ENCODE measurements around the gene SCN5A.

SCN5A gene

GRCh38 chr3:38598791-38599190, 50.7 kb downstream of the SCN5A start:
- DNase-seq = no peak

DNA sequence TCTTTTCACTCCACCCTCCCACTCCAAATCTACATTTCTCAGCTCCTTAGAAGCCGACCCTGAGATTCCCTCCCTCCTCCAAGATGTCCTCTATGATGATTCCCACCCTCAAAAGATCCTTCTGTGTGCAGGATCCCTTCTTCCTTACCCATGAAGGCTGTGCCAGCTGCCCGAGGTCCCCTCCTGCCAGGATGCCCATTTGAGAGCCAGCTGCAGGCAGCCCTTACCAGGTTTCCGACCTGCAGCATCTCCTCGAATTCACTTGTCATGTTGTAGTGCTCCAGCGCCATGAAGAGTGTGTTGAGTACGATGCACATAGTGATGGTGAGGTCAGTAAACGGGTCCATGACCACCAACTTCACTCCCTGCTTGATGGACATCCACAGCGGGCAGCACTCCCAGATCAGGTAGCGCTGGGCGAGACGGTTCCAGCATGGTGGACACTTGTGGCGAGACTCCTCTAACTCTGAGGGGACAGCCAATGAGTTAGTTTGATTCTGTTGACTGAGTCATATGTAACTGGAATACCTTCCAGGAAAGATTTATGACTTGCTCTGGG, 51.9 kb downstream of the SCN5A start:
- DNase-seq = no peak

- no peak for DNase-seq
These were observed 54.1 kb downstream of the SCN5A start for GRCh38 chr3:38595393-38595792.

DNA sequence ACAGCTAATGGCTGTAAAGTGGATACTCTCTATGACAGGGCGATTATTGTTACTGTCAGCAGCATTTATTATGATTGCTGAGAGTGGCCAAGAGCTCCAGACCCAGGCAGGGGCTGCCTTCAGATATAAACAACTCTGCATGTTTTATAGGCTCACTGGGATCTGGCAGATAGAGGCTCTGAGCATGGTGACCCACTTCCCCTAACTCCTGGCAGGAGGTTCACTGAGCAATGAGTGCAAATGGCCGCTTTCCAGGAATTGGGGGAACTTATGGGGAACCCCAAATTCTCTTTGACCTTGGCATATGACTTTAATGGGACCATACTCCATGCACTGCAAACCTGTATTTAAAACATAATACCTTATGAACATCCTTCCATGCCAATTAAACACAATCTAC, 59.0 kb downstream of the SCN5A start:
- DNase-seq = no peak

DNA sequence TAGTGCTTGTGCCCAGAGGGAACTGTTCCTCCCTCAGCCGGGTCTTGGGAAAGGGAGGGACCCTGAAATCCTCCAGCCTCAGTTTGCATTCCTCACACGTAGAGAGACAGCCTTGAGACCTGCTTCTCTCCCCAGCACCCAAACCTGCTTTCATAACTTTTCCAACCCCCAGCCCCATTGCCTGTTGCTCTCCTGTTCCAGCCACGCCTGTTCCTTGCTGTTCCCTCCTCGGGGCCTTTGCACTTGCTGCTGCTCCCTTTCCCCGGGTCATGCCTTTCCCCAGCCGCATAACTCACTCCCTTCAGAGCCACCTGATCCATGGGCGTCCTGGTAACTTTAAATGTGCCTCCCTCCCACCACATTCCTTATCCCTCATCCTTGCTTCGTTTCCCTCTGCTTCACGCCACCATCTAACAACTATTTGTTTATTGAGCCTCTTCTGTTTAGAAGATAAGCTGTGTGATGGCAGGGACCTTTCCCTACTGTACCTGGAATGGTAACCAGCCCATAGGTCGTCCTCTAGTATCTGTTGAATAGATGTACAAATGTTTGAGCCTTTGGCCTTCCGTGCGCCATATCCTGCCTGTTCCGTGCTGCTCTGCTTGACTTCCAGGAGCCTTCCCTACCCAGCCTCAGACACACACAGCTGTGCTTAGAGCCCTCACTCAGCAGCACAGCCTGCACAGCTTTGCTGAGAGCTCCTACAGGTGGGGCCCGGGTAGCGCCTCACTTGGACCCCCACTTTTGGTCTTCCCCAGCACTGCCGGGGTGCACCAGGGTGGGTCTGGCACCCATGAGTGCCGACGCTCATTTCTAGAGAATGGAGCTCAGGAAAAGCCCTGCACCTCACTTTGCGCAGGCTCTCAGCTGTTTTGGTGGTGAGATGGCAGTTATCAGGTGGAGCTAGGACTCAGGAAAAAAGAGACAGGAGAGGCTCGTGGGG, 60.2 kb downstream of the SCN5A start:
- DNase-seq = no peak

DNA sequence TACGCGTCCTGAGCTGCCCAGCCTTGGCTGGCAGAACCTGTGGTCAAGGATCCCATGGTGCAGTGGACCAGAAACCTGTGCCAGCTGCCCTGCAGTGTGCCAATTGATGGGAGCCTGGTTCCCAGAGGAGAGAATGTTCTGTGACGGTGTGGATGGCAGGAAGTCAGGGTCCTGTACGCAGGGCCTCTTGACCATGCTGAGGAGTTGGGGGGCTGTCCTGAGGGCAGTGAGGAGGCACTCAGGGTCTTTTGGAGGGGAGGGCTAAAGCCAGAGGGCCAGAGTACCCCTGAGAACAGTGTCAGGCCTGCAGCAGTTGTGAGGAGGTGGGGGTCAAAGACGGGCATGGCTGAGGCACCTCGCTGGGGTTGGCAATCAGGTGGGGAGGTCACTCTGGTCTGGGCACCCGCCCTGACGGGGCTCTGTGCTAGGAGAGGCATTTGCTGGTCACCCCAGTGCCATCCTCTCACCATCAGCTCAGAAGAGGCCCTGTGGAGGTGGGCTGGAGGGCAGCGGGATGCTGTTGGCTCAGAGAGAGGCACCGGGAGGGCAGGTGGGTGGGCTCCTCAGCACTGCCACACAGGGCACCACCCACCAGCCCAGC, 61.0 kb downstream of the SCN5A start:
- DNase-seq = no peak

- DNase-seq = no peak
These were observed 61.8 kb downstream of the SCN5A start for GRCh38 chr3:38587548-38588131.

- DNase-seq = no peak
These were observed 62.7 kb downstream of the SCN5A start for GRCh38 chr3:38586546-38587520.

- DNase-seq = no peak
These were observed 63.6 kb downstream of the SCN5A start for GRCh38 chr3:38585791-38586420.

DNA sequence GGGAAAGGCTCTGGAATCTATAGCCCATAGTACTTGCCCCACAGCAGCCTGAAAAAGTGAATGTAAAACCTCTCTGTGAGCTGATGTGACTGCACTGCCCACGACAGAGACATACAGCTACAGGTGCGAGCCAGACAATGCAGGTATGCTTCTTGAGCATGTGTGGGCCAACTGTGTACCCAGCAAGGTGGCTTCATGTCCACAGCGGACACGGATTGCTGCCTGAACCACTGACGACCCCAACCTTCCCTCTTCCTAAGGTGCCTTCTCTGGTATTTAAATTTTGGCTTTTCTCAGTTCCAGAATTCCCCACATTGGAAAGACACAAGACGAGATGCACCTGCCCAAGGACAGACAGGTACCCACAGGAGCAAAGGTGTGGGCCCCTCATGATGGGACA, 65.8 kb downstream of the SCN5A start:
- no peak for DNase-seq

DNA sequence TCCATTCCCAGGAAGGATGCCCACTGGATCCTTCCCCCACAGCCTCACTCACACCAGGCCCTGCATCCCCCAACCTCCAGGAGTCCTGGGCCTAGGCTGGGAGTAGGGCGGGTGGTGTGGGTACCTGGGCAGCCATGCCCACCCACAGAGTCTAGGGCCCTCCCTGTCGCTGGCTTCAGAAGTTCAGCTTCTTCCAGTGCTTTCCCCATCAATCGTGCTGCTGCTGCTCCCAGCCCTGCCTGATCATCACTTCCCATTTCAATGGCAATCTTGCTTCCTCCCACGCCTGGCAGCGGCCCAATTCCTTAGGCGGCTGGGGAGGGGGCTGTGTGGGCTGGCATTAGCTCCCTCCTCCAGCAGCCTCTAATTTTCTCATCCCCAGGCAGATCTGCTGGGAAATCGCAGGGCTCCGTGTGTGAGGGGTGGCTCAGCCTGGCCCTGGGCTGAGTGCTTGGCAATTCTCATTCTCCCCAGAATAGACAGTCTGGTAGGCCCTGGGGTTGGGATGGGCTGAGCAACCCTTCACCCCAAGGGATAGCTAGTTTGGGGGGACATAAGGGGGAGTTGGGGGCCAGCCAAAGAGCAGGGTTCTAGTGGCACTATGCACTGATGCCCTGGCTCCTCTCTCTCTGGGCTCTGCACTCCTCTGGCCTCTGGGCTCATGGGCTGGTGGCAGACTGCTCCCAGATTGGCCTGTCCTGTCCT, 66.4 kb downstream of the SCN5A start:
- DNase-seq = no peak

DNA sequence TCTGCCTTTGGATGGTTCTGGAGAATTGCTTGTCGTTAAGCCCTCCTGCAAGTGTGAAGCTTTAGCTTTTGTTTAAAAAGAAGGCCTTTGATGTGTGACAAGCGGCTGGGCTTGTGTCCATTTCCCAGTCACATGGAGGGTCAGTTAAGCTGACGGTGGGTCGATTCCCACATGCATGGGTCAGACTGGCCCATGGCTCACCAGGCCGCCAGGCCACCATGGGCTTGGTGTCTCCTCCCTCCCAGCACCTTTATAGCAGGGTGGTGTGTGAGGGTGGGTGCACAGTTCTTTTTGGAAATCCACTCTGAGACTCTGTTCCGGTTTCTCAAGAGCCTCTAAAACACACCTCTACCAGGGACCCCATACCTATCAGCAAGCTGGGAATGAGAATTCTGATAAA, 67.2 kb downstream of the SCN5A start:
- DNase-seq = no peak

DNA sequence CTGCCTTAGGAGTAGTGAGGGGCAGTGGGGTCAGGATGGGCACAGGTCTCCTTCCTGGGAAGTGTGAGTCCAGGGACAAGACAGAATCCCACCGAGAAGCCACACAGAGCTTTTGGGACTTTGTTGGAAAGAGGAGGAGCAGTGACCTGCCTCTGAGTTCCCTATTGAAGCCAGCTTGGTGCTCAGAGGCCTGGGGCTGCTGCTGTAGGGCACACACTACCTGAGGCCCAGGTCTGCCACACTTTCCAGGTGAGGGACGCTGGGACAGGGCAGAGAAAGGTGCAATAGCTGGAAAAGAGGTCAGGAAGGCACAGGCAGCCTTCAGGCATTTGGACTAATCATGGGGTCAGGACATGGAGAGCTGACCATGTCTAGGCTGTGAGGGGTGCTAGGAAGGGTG, 67.7 kb downstream of the SCN5A start:
- no peak for DNase-seq

DNA sequence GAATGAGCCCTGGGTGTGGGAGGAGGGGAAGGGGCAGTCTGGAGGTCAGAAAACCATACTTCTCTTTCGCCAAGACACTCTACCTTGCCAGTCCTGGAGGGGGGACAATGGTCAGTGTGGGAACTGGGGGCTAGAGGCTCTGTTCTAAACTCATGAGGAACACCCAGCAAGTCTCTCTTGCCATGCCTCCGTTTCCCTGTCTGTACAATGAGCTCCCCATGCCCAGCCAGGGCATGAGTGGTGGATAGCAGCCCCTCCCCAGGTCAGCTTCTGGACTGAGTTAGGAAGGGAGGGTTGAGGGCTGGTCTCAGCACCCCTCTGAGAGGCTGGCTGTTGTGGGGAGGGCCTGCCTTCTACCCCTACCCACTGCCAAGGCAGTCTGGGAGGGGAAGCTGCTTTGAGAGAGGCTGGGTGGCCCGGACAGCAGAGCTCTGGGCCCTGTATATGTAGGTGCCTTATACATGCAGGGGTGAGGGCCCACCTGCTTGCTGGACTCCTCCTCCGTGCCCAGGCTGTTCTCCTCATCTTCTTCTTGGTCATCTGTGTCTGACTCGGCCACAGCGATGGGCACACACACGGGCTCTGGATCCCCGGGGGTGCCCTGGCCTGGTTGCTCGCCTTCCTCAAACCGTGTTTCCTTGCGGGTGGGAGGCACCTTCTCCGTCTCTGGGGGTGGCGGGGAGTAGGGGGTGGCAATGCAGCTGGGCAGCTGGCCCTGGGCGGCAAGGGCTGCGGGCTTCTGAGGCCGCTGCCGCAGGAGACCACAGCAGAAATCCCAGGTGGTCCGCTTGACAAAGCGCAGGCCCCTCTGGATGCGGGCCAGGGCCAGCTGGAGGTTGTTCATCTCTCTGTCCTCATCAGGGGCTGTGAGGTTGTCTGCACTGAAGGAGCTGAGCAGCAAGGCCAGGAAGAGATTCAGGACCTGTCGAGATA, 68.8 kb downstream of the SCN5A start:
- DNase-seq = no peak

DNA sequence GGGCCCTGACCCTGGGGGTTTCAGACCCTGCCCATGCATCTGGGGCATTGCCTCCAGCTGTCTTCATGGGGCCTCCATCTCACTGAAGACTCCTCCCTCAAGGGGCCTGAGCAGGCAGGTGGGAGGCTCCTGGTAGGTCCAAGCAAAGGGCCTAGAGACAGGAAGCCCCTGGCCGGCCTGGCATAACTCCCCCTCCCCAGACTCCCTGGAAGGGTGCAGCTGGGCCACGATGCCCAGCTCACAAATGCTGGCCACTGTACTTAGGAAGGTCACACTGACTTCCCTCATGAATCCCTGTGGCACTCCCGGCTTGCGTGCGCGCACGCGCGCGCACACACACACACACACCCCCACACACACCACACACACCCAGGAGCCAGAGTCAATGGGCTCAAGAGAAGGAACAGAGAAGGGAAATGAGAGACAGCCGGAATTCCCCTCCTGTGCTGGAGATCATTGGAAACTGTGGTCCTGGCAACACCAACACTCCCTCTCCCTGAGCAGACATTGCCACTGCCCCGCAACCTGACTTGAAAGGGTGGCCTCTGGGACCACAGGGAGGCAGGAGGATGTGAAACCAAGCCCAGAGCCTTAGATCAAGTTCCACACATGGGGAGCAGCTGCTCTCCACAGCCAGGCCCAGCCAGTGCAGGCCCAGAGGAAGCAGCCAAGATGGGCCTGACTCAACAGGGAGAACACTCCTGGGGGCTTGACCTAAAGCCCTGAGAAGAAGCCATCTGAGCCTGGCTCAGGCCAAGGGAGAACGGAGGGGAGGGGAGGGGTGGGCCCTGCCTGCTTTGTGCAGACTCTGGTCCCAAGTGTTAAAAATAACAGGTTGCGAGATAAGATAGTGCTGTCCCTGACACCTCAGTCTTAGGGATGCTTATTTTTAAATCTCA, 69.7 kb downstream of the SCN5A start:
- DNase-seq = no peak

GRCh38 chr3:38579141-38579540, 70.3 kb downstream of the SCN5A start:
- DNase-seq = no peak

GRCh38 chr3:38578551-38578950, 70.9 kb downstream of the SCN5A start:
- no peak for DNase-seq

DNA sequence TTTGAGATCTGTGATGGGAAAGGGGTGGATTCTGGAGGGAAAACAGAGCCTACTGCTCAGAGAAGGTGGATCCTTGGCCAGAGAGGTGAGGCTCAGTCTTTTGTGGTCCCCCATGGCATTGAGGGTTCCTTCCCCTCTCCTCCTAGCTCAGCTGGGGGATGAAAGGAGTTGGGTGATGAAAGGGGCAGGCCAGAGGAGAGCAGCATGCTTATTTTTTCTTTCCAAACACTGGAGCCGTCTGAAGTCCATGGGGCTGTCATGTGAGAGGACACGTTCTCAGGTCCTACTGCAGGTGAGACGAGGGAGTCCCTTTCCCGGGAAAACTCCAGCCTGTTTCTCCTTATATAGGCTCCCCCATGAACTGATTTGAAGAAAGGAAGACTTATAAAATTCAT, 71.4 kb downstream of the SCN5A start:
- no peak for DNase-seq

All from stimulated activated naive CD4-positive, alpha-beta T cell (primary cell).